MM.1S (cell line): ENCODE data around the gene SCAF11.

Experiments
- CTCF ChIP-seq: fragments of 300-600 bp; sonication (generic); IDR thresholded peaks from 2 replicates; pipeline ENCODE4 v1.5.1; 2016; ENCODE audit warnings: antibody characterized with exemption, low read length, mixed read lengths
- EZH2 ChIP-seq: fragments of 300-600 bp; sonication (generic); optimal IDR thresholded peaks from 2 replicates; pipeline ENCODE3; 2017; ENCODE audit warnings: low read depth, mild to moderate bottlenecking, antibody characterized with exemption, low read length, mixed read lengths
- EZH2phosphoT487 ChIP-seq: fragments of 300-600 bp; sonication (generic); IDR thresholded peaks from 2 replicates; pipeline ENCODE4 v1.6.1; 2018; ENCODE audit warnings: antibody characterized with exemption, low read length

- TF ChIP-seq CTCF, result no peak
- no peak for TF ChIP-seq EZH2
- TF ChIP-seq EZH2phosphoT487, result no peak
These were observed 113.3 kb downstream of the SCAF11 start for GRCh38 chr12:45877069-45877468.
